ENCODE data around the gene CDS2.

- TF ChIP-seq ZXDB (tag by site-specific recombination; IDR thresholded peaks at IDR 0.05) (no peak), ZNF350 (tag by site-specific recombination; IDR thresholded peaks at IDR 0.05) (no peak), ATF2 (tag by site-specific recombination; IDR thresholded peaks at IDR 0.05; ENCODE audit: low read depth) (no peak), ZNF24 (tag by site-specific recombination; IDR thresholded peaks at IDR 0.05) (no peak), SETDB1 (IDR thresholded peaks at IDR 0.05; ENCODE audit: insufficient read length, low read length) (no peak), ZNF561 (tag by site-specific recombination; IDR thresholded peaks at IDR 0.05; ENCODE audit: borderline replicate concordance) (no peak), ZNF248 (tag by site-specific recombination; IDR thresholded peaks at IDR 0.05) (no peak), ZNF184 (tag by site-specific recombination; IDR thresholded peaks at IDR 0.05) (no peak), ZNF121 (tag by site-specific recombination; IDR thresholded peaks at IDR 0.05) (no peak), ZNF274 (IDR thresholded peaks at IDR 0.05; ENCODE audit: low read length) (no peak), ZNF274 (tag by site-specific recombination; IDR thresholded peaks at IDR 0.05; ENCODE audit: borderline replicate concordance) (no peak)
- TF ChIP-seq, protein P1, sequence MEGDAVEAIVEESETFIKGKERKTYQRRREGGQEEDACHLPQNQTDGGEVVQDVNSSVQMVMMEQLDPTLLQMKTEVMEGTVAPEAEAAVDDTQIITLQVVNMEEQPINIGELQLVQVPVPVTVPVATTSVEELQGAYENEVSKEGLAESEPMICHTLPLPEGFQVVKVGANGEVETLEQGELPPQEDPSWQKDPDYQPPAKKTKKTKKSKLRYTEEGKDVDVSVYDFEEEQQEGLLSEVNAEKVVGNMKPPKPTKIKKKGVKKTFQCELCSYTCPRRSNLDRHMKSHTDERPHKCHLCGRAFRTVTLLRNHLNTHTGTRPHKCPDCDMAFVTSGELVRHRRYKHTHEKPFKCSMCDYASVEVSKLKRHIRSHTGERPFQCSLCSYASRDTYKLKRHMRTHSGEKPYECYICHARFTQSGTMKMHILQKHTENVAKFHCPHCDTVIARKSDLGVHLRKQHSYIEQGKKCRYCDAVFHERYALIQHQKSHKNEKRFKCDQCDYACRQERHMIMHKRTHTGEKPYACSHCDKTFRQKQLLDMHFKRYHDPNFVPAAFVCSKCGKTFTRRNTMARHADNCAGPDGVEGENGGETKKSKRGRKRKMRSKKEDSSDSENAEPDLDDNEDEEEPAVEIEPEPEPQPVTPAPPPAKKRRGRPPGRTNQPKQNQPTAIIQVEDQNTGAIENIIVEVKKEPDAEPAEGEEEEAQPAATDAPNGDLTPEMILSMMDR (tag by site-specific recombination; IDR thresholded peaks at IDR 0.05) = no peak
- TF ChIP-seq, protein P2, sequence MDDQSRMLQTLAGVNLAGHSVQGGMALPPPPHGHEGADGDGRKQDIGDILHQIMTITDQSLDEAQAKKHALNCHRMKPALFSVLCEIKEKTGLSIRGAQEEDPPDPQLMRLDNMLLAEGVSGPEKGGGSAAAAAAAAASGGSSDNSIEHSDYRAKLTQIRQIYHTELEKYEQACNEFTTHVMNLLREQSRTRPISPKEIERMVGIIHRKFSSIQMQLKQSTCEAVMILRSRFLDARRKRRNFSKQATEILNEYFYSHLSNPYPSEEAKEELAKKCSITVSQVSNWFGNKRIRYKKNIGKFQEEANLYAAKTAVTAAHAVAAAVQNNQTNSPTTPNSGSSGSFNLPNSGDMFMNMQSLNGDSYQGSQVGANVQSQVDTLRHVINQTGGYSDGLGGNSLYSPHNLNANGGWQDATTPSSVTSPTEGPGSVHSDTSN (CRISPR knock-in tag; IDR thresholded peaks at IDR 0.05) = no peak
Observed at GRCh38 chr20:5180421-5180820, 53.6 kb downstream of the CDS2 start.

Measured in HEK293 (cell line).